HG03342 (cell line): ENCODE data around the gene UST.

Source experiments
- ATAC-seq: cut with Tn5 transposase; IDR thresholded peaks from one replicate; pipeline ENCODE4 v1.9.1; 2021; ENCODE audit warnings: mild to moderate bottlenecking, moderate library complexity; ENCODE audit not compliant: unreplicated experiment

The UST gene

GRCh38 chr6:148795563-148795962, 48.7 kb downstream of the UST start:
- no peak for ATAC-seq

DNA sequence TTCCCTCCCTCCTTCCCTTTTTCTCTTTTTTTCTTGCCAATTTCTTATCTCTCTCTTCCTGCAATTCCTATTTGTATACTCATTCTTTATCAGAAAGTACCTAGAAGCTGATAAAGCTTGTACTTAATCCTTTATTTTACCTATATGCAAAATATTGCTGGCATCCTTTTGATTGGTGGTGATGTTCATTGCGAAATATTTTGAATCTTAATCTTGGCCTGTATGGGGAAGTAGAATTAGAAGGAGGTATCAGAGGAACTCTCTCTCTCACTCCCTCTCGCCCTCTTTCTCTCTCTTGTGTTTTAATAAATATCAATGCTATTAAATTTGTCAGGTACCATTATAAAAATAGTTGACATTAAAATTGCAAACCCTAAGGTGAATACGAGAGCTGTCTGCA, 52.8 kb downstream of the UST start:
- no peak for ATAC-seq

GRCh38 chr6:148800536-148800935, 53.7 kb downstream of the UST start:
- ATAC-seq: no peak

DNA sequence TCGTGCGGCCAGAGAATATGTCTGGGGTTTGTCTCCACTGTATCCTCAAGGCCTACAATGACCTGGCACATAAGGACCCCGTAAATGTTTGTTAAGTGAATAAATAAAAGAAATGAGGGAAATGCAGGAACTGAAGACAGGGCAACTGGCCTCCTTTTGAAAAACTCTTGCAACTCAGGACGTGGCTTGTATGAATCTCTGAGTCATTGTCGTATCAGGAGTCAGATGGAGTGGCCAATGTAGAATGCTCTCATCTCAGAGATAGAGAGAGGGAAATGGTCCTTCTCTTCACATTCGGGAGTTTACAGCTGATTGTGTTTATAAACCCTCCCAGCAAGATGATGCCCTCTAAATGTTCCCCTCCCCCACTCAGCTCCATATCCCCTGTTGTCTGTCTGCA, 57.1 kb downstream of the UST start:
- ATAC-seq: no peak

DNA sequence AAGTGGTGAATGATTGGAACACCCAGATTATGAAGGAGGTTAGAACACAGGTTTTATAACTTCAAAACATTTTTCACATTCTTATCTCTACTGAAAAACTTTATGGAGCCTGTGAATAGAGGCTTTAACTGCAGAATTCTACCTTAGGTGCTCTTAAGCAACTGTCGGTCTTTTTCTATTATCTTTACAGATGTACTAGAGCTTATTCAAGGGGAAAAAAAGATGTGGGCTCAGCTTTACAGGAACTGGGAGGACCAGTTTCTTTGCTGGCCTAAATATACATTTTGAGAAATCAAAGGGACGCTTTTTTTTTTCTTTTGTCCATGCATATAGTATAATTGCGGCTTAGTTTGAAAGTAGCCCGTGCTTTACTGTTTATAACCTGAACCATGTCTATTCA, 58.9 kb downstream of the UST start:
- ATAC-seq: no peak

- ATAC-seq: no peak
Observed at GRCh38 chr6:148807784-148808183, 61.0 kb downstream of the UST start.

GRCh38 chr6:148808786-148809304, 62.0 kb downstream of the UST start:
- ATAC-seq: no peak

GRCh38 chr6:148811459-148811858, 64.6 kb downstream of the UST start:
- ATAC-seq: no peak

- ATAC-seq: no peak
Observed at GRCh38 chr6:148814082-148814790, 67.4 kb downstream of the UST start.

DNA sequence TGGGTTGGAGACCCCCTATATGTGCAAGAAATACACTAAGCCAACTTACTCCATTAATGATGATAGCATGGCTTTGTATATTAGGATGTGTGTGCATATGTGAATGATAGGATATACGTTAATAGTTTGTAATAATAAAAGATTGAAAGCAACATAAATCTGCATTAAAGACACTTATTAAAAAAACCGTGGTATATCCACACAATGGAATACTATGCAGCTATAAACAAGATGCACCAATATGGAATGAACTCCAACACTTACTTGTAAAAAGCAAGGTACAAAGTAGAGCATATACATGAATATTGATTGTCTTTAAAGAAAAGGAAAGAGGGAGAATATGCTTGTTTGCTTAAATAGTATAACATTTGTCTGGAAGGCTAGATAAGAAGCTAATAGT, 68.0 kb downstream of the UST start:
- no peak for ATAC-seq

DNA sequence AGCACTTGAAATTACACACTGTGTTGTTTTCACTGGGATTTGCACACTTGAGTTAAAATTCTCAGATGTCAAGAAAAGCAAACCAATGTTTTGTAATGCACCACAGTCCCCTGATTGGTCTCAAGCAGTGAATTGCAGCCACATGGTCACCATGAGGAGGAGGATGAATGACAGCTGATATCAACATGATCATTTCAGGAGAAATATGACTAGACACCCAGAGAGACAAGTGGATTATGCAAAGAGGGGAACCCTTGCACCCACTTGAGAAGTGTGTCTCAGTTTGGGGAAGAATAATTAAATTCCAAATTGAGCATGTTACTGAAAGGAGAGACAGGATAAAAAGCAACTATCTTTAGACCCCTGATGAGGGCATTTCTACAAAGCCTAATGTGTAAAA, 69.3 kb downstream of the UST start:
- ATAC-seq: no peak

- ATAC-seq: no peak
Observed at GRCh38 chr6:148817689-148818088, 70.9 kb downstream of the UST start.

GRCh38 chr6:148818939-148819575, 72.2 kb downstream of the UST start:
- no peak for ATAC-seq

DNA sequence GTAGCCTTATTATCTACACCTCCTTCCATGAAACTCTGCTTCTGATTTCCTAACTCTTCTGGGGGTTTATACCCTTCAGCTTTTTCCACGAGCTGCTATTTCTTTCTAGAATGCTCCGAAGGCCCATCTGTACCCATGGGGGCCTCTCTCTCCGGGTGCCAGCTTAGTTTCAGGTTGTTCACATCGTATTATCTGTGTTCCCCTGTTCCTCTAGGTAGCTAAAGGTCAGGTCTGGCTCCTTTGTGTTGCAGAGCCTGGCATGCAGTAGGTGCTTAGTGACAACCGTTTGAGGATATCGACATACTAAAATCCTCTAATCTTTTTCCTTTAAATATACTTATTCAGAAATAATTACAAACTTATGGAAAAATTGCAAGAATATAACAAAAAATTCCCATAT, 73.0 kb downstream of the UST start:
- ATAC-seq: no peak

DNA sequence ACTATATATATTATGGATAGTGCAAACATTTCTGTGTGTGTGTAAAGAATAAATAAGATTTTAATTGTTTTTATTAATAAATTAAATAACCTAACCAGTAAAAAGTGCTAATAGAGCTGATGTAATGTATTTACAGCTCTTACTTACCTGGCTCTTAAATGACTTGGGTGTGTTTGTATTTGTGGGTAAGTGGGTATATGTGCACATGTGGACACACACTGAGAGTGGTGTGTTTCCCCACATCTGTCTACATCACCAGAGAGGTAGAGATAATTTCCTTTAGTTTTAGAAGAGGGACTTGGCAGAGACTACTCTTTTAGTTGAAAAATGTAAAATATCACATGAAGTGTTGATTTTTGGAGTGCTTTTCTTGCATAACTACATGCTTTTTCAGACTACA, 76.0 kb downstream of the UST start:
- ATAC-seq: no peak

- ATAC-seq: no peak
Observed at GRCh38 chr6:148824291-148824690, 77.5 kb downstream of the UST start.

- ATAC-seq: no peak
Observed at GRCh38 chr6:148824960-148825359, 78.1 kb downstream of the UST start.

DNA sequence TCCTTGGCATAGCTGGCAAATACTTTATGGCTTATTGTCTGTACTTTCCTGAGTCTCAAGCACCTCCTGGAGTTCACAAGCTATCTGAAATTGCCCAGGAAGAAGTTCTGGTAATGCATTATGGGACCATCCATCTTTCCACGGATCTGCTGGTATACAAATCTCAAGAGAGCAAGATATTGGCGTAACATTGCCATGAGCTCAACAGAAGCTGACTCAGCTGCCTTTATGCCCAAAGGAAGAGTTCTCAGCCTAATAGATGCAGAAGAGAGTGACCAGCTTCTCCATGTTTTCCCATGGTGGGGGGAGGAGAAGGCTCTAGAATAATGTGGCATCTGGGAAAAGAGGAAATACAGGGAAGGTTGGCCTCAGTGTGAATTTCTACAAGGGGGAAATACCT, 78.7 kb downstream of the UST start:
- ATAC-seq: no peak

GRCh38 chr6:148827416-148828045, 80.7 kb downstream of the UST start:
- ATAC-seq: no peak

DNA sequence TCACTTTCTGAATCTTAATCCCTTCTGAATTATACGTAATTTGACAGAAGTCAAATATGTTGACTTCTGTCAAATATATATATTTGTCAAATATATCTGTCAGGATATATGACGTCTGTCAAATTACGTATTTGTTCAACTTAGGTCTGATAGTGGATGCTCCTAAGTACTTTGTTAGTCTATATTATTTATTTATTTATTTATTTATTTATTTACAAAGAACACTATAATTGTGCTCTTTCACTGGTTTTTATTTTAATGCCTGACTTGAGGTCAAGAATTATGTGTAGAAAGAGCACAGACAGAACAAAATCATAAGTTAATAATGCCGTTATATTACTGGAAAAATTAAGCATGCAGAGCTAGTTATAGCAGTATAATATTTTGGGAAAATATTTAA, 81.2 kb downstream of the UST start:
- ATAC-seq: no peak

DNA sequence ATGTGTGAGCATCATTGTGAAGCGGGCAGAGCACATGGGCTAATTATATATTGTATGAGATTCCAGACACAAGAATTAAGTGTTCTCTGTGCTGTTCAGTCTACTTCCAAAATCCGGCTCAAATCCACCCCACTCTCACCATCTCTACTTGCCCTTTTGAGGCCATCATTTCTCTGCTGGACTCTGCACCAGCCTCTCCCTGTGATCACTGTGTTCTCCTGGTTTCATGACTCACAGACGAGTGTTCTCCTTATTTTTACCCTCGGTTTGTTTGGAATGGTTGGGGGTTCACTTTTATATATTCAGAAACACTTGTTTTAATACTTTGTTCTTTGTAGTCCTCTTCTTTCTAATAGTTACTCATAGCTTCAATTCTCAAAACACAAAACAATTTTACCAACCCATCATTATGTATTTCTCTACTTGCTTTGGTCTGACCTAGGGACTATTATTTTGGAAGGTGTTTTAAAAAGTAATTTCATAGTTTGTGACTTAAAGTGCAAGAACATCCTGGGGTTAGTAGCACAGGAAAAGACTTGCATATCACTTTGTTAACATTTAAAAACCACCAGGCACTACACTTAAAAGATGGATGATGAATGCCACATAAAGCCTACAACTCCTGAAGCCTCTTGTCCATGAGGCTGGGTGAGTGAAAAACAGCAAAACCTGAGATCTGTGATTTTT, 82.7 kb downstream of the UST start:
- ATAC-seq: no peak

DNA sequence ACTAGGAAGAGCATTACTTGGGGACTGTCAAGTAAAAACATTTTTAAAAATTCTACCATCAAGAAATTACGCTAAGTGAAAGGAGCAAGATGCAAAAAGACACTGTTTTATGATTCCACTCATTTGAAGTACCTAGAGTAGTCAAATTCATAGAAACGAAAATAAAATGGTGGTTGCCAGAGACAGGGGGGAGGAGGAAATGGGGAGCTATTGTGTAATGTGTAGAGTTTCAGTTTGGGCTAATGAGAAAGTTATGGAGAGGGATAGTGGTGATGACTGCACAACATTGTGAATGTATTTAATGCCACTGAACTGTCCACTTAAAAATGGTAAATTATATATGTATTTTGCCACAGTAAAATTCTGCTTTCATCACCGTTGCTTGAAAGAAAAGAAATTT, 83.8 kb downstream of the UST start:
- ATAC-seq: no peak
